SIG-M5 treated with dmso at 0.1 percent for 504 hours (cell line): Measurements from ENCODE around the gene CD180.

ENCODE experiments used
- DNase-seq: peaks from one replicate; lab custom pipeline; 2025; ENCODE audit not compliant: unreplicated experiment; lab: John Stamatoyannopoulos, UW

The CD180 gene

GRCh38 chr5:67196537-67197059 is at the start of gene CD180:
CD180 (minus strand) TSS chr5:67196799; CDS start chr5:67196641, 158 bp downstream.
- peak; percentile 55 for DNase-seq

- DNase-seq: peak; percentile 61
These were observed 49.5 kb upstream of the CD180 start for GRCh38 chr5:67246108-67246507.

GRCh38 chr5:67245259-67245846 is 48.8 kb upstream of the CD180 start:
- DNase-seq: no peak

GRCh38 chr5:67244345-67244793 is 47.8 kb upstream of the CD180 start:
- no peak for DNase-seq

- no peak for DNase-seq
These were observed 47.3 kb upstream of the CD180 start for GRCh38 chr5:67243944-67244343.

- DNase-seq: no peak
These were observed 46.8 kb upstream of the CD180 start for GRCh38 chr5:67243349-67243748.

- DNase-seq: no peak
These were observed 44.7 kb upstream of the CD180 start for GRCh38 chr5:67241326-67241725.

GRCh38 chr5:67240846-67241245 is 44.2 kb upstream of the CD180 start:
- DNase-seq: no peak

GRCh38 chr5:67240065-67240464 is 43.5 kb upstream of the CD180 start:
- no peak for DNase-seq

- no peak for DNase-seq
These were observed 41.6 kb upstream of the CD180 start for GRCh38 chr5:67238191-67238590.

- DNase-seq: no peak
These were observed 39.0 kb upstream of the CD180 start for GRCh38 chr5:67235399-67236110.

GRCh38 chr5:67234671-67235176 is 38.1 kb upstream of the CD180 start:
- DNase-seq: no peak

- DNase-seq: no peak
These were observed 36.5 kb upstream of the CD180 start for GRCh38 chr5:67233075-67233474.

GRCh38 chr5:67223211-67223610 is 26.6 kb upstream of the CD180 start:
- DNase-seq: no peak

GRCh38 chr5:67222243-67223025 is 25.8 kb upstream of the CD180 start:
- no peak for DNase-seq

- DNase-seq: peak; percentile 22
These were observed 25.1 kb upstream of the CD180 start for GRCh38 chr5:67221487-67222242.

GRCh38 chr5:67216564-67216963 is 20.0 kb upstream of the CD180 start:
- DNase-seq: no peak

- DNase-seq: peak; percentile 93
These were observed 19.2 kb upstream of the CD180 start for GRCh38 chr5:67215519-67216471.

GRCh38 chr5:67214707-67215447 is 18.3 kb upstream of the CD180 start:
- DNase-seq: peak; percentile 20
